Osteoblast (primary cell): ENCODE results near the gene ATP2B2. TPM values are rescaled to one million over a fixed set of nuclear protein-coding genes. Genes with fewer than 3 reads are reported as not detected.

Source experiments
- DNase-seq: peaks from one replicate; pipeline ENCODE4 v3.0.0; 2011; ENCODE audit warnings: low spot score, mixed read lengths; ENCODE audit not compliant: insufficient read length; ENCODE audit errors: missing footprints
- H2AFZ ChIP-seq: 2 replicates; pipeline ENCODE4 v1.6.0; 2011; ENCODE audit warnings: mild to moderate bottlenecking, low read length
- H3K27ac ChIP-seq: 2 replicates; pipeline ENCODE4 v1.5.1; 2011; ENCODE audit warnings: mild to moderate bottlenecking, low read depth, low read length, moderate library complexity
- H3K27me3 ChIP-seq: 2 replicates; pipeline ENCODE4 v1.6.0; 2012; ENCODE audit warnings: mild to moderate bottlenecking, control low read depth, inconsistent platforms, low read length, moderate library complexity; ENCODE audit not compliant: insufficient read depth
- H3K36me3 ChIP-seq: 2 replicates; pipeline ENCODE4 v1.5.1; 2011; ENCODE audit warnings: mild to moderate bottlenecking, low read length, control low read depth, moderate library complexity; ENCODE audit not compliant: insufficient read depth
- H3K4me1 ChIP-seq: 2 replicates; pipeline ENCODE4 v1.5.1; 2011; ENCODE audit warnings: mild to moderate bottlenecking, low read length, control low read depth, moderate library complexity; ENCODE audit not compliant: insufficient read depth
- H3K4me2 ChIP-seq: 2 replicates; pipeline ENCODE4 v1.6.0; 2011; ENCODE audit warnings: mild to moderate bottlenecking, low read length; ENCODE audit not compliant: insufficient read depth
- H3K4me3 ChIP-seq: fragments of 200-600 bp; sonication (generic); 3 replicates; pipeline ENCODE4 v1.5.1; 2012; ENCODE audit warnings: mild to moderate bottlenecking, low read length, inconsistent platforms; ENCODE audit not compliant: insufficient read depth
- H3K79me2 ChIP-seq: 2 replicates; pipeline ENCODE4 v1.6.0; 2012; ENCODE audit warnings: mild to moderate bottlenecking, low read length, control low read depth, inconsistent platforms; ENCODE audit not compliant: insufficient read depth
- H3K9me3 ChIP-seq: 2 replicates; pipeline ENCODE4 v1.5.1; 2011; ENCODE audit warnings: low read depth, low read length, control low read depth
- H4K20me1 ChIP-seq: 2 replicates; pipeline ENCODE4 v1.6.0; 2012; ENCODE audit warnings: mild to moderate bottlenecking, low read length, control low read depth; ENCODE audit not compliant: insufficient read depth
- total RNA-seq: library from RNA; depleted of rRNA; stranded (reverse); fragments of >200 nt; gene quantifications from 2 replicates; pipeline ENCODE4 v1.2.3, GENCODE V29; 2012
- TF ChIP-seq, protein P1 (sequence below): IDR thresholded peaks from 2 replicates; pipeline ENCODE4 v1.5.1; 2011; ENCODE audit warnings: mild to moderate bottlenecking, low read depth, low read length, moderate library complexity; ENCODE audit errors: extremely low read depth

Gene ATP2B2
- total RNA-seq, 1 donor: not detected

DNA sequence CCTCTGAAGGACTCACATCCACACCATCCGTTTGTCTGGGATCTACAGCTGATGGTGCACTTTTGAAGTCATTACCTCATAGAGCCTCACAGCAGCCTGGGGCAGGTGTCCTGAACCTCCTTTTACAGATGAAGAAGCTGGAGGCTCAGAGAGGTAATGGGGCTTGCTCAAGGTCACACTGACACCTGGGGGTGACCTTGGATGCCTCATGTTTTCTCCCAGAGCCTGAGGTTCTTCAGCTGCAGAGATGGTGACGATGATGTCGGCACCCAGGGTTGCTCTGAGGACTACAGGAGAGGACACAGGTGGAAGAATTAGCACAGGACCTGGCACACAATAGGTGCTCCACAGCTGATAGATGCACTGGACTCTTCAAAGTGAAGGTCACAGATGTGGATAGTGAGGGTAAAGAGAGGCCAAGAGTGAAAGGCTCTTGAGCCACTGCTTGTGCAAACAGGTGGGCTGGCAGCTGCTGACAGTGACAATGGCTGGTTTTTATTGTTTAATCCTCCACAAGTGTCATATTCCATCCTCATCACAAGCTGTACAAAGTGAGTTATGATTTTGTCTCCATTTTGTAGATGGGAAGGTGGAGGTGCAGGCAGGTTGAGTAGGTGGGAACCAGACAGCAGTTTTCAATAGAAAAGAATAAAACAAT is 17.4 kb upstream of the ATP2B2 start:
- peaks cover 54% of the 10 kb centered on the region for H3K27me3 ChIP-seq
- no peaks in the 10 kb centered on the region for H3K79me2 ChIP-seq
- H2AFZ ChIP-seq: no peak overlapping the region
- H3K4me1 ChIP-seq: peaks cover 13% of the 10 kb centered on the region
- H3K4me3 ChIP-seq: no peak overlapping the region
- no peaks in the 10 kb centered on the region for H3K9me3 ChIP-seq
- TF ChIP-seq, protein P1, sequence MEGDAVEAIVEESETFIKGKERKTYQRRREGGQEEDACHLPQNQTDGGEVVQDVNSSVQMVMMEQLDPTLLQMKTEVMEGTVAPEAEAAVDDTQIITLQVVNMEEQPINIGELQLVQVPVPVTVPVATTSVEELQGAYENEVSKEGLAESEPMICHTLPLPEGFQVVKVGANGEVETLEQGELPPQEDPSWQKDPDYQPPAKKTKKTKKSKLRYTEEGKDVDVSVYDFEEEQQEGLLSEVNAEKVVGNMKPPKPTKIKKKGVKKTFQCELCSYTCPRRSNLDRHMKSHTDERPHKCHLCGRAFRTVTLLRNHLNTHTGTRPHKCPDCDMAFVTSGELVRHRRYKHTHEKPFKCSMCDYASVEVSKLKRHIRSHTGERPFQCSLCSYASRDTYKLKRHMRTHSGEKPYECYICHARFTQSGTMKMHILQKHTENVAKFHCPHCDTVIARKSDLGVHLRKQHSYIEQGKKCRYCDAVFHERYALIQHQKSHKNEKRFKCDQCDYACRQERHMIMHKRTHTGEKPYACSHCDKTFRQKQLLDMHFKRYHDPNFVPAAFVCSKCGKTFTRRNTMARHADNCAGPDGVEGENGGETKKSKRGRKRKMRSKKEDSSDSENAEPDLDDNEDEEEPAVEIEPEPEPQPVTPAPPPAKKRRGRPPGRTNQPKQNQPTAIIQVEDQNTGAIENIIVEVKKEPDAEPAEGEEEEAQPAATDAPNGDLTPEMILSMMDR: no peak
- H3K4me2 ChIP-seq: no peak overlapping the region
- H3K27ac ChIP-seq: no peak overlapping the region
- no peak for DNase-seq
- H3K36me3 ChIP-seq: no peaks in the 10 kb centered on the region
- H4K20me1 ChIP-seq: no peaks in the 10 kb centered on the region

DNA sequence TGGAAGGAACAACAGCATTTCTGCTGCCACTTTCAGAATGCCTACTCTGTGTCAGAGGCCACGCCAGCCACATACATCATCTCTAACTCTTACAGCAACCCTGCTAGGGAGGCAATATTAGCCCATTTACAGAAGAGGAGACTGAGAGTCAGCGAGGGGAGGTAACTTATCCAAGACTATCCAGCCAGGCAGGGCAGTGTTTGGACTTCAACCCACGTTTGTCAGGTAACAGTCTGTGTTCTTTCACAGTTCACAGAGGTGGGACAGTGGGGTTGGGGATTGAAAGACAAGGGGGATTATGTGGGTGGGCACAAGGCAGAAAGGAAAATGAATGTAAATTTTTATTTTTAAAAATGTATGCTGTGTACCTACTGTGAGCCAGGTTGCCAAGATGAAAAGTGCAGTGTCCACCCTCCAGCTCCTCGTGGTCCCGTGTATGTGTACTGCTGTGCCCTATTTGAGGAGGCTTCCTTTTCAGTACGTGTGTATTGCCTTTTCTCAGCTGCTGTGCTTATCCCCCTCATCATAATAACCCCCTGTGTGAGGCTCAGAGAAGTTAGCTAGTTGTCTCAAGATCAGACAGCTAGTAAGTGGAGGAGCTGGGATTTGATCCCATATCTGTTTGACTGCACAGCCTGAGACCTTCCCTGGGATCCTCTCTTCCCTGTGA is 16.5 kb upstream of the ATP2B2 start:
- H2AFZ ChIP-seq: no peak overlapping the region
- no peak overlapping the region for H3K27ac ChIP-seq
- H3K4me3 ChIP-seq: no peak overlapping the region
- no peak for DNase-seq
- H3K4me1 ChIP-seq: peaks cover 13% of the 10 kb centered on the region
- H3K36me3 ChIP-seq: no peaks in the 10 kb centered on the region
- TF ChIP-seq, protein P1: no peak
- H4K20me1 ChIP-seq: no peaks in the 10 kb centered on the region
- H3K27me3 ChIP-seq: peaks cover 54% of the 10 kb centered on the region
- H3K9me3 ChIP-seq: no peaks in the 10 kb centered on the region
- no peaks in the 10 kb centered on the region for H3K79me2 ChIP-seq
- H3K4me2 ChIP-seq: no peak overlapping the region

DNA sequence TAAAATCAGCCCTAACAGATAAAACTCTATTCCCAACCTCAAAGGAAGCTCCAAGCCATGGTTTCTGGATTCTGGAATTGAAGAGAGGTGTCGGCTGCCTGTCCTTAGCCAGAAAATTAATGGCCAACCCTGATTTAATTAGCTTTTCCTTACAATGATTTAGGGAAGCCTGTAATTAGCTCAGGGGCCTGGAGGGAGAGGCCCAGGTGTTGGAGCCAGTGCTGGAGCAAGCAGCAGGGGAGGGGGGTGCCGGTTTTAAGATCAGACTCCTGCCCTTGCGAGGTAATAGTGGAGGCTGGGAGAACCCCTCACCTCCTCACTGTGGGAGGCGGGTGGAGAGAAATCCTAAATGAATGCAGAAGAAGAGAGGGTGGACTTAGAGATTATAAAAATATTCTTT is 14.7 kb upstream of the ATP2B2 start:
- Histone ChIP-seq H2AFZ (no peak overlapping the region), H3K4me3 (no peak overlapping the region), H3K4me1 (peaks cover 13% of the 10 kb centered on the region), H3K27me3 (peaks cover 42% of the 10 kb centered on the region), H3K4me2 (no peak overlapping the region), H4K20me1 (no peaks in the 10 kb centered on the region), H3K79me2 (no peaks in the 10 kb centered on the region), H3K9me3 (no peaks in the 10 kb centered on the region), H3K36me3 (no peaks in the 10 kb centered on the region), H3K27ac (no peak overlapping the region)
- TF ChIP-seq, protein P1: no peak
- DNase-seq: no peak

DNA sequence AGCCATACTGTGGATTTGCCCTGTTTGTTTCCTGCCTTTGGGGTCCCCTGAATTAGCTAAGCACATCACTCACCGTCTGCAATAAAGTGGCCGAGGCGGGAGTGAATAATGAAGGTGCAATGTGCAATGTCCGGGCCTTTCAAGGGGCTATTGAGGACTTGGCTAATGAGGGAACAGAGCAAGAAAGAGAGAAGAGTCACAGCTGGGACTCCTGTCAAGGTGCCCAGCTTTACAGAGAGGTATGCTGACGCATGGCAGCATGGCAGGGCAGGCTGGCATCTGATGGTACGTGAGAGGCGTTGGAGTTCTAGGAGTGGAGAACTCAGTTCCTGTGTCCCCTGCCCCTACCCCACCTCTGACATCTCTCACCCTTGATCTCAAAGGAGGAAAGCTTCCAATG is 13.8 kb upstream of the ATP2B2 start:
- no peak overlapping the region for H3K4me3 ChIP-seq
- TF ChIP-seq, protein P1: no peak
- peak overlapping the region; percentile 51 for H3K4me2 ChIP-seq
- no peak for DNase-seq
- H2AFZ ChIP-seq: peak overlapping the region; percentile 10
- H4K20me1 ChIP-seq: no peaks in the 10 kb centered on the region
- no peaks in the 10 kb centered on the region for H3K79me2 ChIP-seq
- H3K27me3 ChIP-seq: peaks cover 35% of the 10 kb centered on the region
- H3K27ac ChIP-seq: peak overlapping the region; percentile 76
- peaks cover 13% of the 10 kb centered on the region for H3K4me1 ChIP-seq
- no peaks in the 10 kb centered on the region for H3K36me3 ChIP-seq
- no peaks in the 10 kb centered on the region for H3K9me3 ChIP-seq
